Activated CD8-positive, alpha-beta memory T cell treated with anti-CD3 and anti-CD28 coated beads for 1 hour (primary cell): ENCODE results near the gene MICAL2.

Source experiments
- DNase-seq, 2 donors: peaks; one replicate each; pipeline ENCODE4 v3.0.0-alpha.2; 2020; ENCODE audit warnings: low read depth in 1 of 2; ENCODE audit errors: extremely low read depth in 1 of 2

The MICAL2 gene

GRCh38 chr11:12263141-12263693 lies 152.8 kb downstream of the MICAL2 start:
- no peak for DNase-seq

GRCh38 chr11:12264361-12264760 lies 154.0 kb downstream of the MICAL2 start:
- DNase-seq = no peak

- DNase-seq = no peak
These were observed 155.7 kb downstream of the MICAL2 start for GRCh38 chr11:12266132-12266531.

DNA sequence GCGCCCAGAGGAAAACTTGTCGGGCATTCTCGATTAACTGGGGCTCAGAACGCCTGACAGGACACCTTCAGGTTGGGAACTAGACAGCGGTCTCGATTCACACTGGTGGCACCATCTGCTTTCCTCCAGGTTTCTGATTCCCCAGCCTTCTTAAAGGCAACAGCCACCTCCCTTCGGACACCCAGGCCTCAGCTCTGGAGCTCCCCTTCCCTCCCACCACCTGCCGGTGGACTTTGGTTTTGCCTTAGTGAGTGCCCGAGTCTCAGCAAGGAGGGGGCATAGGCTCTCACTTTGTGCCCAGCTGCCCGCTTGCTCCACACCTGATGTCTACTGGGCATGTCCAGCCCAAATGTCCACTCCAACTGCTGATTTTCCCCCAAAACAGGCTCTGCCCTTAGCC lies 156.6 kb downstream of the MICAL2 start:
- DNase-seq = no peak

DNA sequence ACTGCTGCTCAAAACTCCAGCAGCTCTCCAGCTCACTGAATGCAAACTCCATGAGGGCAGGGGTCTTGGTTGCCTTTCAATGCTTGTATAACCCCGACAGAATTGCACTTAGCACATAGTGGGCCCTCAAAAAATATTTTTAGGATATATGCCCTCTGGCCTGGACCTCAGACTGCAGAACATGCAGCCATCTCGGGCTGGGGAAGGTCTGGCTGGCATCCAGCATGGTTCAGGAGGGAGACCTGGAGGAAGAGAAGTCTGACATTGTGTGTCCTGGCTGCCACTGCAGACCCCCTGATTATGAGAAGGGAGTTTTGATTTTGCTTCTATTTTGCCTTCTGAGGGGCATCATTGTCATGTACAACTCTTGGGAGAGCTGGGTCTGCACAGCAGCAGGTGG lies 157.5 kb downstream of the MICAL2 start:
- no peak for DNase-seq

DNA sequence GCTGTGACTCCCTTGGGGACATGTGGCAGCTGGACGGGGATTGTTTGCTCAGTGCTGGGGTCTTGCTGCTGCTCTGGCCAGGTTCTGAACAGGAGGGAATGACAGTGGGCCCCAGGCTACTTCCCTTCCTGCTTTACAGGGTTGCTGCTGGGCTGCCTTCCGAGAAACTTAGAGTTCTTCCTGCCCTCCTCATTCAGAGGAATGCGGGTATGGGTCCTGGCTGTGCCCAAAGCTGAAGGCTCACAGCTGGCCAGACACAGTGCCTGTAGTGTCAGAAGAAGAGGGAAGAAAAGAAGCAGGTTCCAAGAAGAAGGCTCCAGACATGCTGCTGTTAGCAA lies 158.7 kb downstream of the MICAL2 start:
- no peak for DNase-seq

DNA sequence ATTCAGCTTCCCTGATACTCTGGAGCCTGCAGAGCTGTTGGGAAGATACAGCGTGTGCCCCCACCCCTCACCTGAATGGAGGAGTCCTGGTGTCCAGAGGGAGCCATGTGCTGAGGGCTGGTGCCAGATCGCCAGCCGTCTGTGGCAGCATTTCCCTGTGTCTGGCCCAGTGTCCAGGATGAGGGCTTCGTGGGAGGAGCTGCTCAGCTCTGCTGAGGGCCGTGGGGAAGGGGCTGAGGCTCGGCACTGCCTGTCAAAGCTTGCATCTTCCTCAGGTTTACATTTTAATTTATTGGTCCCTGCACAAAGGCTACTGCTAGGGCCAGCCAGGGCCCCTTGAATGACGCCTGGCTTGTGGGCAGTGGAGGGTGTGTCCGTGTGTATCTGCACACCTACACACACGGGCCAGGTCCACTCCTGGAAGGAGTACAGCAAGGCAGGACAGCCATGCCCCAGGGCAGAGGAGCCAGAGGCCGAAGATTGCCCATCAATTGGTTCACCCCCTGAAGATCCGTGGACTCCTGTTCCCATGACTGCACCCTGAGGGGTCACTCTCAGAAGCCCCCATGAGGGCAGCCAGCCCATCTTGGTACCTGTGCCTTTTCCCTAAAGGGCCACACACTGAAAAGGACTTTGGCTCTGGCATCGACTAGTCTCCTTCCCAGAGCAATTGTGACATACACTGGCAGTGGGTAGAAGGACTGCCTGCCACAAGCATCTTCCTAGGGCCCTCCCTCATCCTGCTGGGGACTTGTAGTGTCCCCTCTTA lies 159.2 kb downstream of the MICAL2 start:
- DNase-seq = no peak

GRCh38 chr11:12270215-12270797 lies 159.9 kb downstream of the MICAL2 start:
- no peak for DNase-seq

DNA sequence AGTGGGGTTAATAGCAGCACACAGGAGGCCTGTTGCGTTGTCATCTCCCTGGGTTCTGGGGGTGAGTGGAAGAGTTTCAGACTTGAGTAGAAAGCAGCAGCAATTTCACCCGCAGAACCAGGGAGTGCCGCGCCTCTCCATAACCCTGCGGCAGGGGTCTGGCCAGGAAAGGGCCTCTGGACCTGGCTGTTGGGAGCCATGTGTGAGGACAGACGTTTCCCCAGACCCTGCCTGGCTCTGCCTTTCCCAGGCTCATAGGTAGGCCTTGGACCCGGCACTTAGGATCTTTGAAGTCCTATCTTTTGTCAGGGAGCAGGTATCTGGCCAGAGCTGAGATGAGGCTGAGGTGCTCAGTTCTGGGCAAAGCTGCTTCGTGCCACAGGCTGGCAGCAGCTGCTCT lies 160.4 kb downstream of the MICAL2 start:
- no peak for DNase-seq

GRCh38 chr11:12271241-12271640 lies 160.9 kb downstream of the MICAL2 start:
- no peak for DNase-seq

GRCh38 chr11:12271826-12272366 lies 161.5 kb downstream of the MICAL2 start:
- DNase-seq = no peak

DNA sequence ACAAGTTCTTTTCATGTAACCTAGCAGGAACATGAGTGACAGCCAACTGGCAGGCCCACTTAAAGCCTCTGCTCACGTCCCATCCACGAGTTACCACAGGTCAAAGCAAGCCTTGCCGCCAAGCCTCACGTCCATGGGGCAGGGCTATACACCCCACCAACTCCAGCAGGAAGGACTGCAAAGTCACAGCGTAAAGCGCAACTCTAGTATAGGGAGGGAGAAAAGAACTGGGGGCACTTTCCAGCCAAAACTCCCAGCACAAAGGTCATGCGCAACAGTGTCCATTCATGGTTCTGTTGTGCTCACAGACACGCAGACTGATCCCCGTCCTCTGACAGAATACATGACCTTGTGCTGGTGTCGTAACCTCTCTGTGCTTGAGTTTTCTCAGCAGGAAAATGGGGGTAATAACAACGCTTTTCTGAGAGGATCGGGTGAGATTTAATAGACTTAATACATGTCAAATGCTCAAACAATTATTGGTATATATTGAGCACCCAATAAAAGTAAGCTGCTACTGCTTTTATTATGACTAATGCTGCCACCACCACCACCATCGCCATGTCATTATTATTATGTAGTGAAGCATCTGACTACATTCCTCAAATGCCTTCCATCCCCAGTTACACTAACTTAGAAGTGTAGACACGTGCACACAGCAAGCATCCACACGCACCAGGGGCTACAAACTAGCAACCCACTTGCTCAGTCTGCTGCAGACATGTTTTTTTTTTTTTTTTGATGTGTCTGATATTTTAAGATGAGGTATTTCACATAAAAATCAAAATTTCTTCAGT lies 162.6 kb downstream of the MICAL2 start:
- no peak for DNase-seq

- no peak for DNase-seq
These were observed 163.2 kb downstream of the MICAL2 start for GRCh38 chr11:12273618-12273995.

- no peak for DNase-seq
These were observed 163.7 kb downstream of the MICAL2 start for GRCh38 chr11:12274056-12274455.

DNA sequence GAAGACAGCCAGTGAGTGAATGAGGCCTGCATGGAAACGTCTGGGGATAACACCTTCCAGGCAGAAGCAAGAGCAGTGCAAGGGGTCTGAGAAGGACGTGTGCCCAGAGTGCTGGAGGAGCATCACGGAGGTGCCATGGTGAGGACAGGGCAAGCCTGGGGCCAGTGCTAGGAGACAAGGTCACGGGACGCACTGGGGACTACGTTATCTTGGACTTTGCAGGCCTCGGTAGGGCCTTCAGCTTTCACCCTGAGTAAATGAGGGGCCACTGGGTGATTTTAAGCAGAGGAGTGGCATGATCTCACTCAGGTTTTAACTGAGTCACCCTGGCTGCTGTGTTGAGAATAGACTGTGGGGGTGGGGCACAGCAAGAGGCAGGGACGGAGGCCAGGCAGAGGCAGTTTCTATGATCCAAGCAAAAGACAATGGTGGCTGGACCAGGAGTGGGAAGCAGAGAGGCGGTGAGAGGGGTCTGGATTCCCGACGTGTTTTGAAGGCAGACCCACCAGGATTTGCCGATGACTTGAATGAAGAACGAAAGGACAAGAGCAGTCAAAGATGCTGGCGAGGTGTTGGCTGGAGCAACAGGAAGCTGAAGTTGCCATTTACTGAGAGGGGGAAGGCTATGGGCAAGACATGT lies 164.3 kb downstream of the MICAL2 start:
- DNase-seq = no peak

DNA sequence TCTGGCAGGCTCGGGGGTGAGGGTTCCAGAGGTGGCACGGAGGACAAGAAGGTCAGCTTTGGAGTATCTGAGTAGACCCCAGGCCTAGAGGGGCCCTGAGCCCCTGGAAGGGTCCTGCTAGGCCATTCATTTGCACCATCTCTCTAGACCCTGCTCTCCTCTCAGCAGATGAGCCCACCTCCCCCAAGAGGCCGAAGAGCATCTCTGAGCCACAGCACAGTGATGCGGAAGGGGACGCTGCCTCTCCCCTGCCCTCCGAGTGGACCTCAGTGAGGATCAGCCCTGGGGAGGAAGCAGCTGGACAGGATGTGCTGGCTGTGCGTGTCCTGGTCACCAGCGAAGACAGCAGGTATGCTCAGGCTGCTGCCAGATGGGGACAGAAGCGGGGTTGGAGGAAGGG lies 165.4 kb downstream of the MICAL2 start:
- no peak for DNase-seq

GRCh38 chr11:12276356-12276755 lies 166.0 kb downstream of the MICAL2 start:
- no peak for DNase-seq

GRCh38 chr11:12276831-12277475 lies 166.6 kb downstream of the MICAL2 start:
- DNase-seq = no peak

GRCh38 chr11:12278766-12279671 lies 168.6 kb downstream of the MICAL2 start:
- DNase-seq = no peak
